HepG2 (cell line): Measurements from ENCODE around the gene CCDC177.

Source experiments
- AFF4 ChIP-seq: sonication (generic); formaldehyde crosslinking; IDR thresholded peaks from 2 replicates; pipeline ENCODE4 v1.4.0; 2020; ENCODE audit warnings: missing genetic modification reagents
- AHDC1 ChIP-seq: sonication (generic); formaldehyde crosslinking; IDR thresholded peaks from 2 replicates; pipeline ENCODE4 v1.5.1; 2020; ENCODE audit warnings: mild to moderate bottlenecking, missing genetic modification reagents, borderline replicate concordance
- CTCF ChIP-seq: sonication (generic); formaldehyde crosslinking; IDR thresholded peaks from 2 replicates; pipeline ENCODE4 v1.5.0; 2020; ENCODE audit warnings: mild to moderate bottlenecking, missing genetic modification reagents, moderate library complexity
- MXI1 ChIP-seq: IDR thresholded peaks from 3 replicates; pipeline ENCODE4 v1.6.1; 2012; ENCODE audit warnings: low read depth, low read length, inconsistent platforms, borderline replicate concordance
- NR3C1 ChIP-seq: sonication (generic); formaldehyde crosslinking; IDR thresholded peaks from 2 replicates; pipeline ENCODE4 v1.4.0; 2020; ENCODE audit warnings: missing genetic modification reagents
- ZNF232 ChIP-seq: sonication (generic); formaldehyde crosslinking; IDR thresholded peaks from 2 replicates; pipeline ENCODE4 v1.4.0; 2020; ENCODE audit warnings: missing genetic modification reagents, borderline replicate concordance
- ZNF274 ChIP-seq: sonication (generic); formaldehyde crosslinking; IDR thresholded peaks from 2 replicates; pipeline ENCODE4 v1.5.1; 2020; ENCODE audit warnings: mild to moderate bottlenecking, missing genetic modification reagents

- TF ChIP-seq ZNF232 (CRISPR knock-in tag) (no peak), NR3C1 (no peak), CTCF (CRISPR knock-in tag) (no peak), AHDC1 (CRISPR knock-in tag) (no peak), ZNF274 (CRISPR knock-in tag) (no peak), AFF4 (CRISPR knock-in tag) (no peak), MXI1 (no peak)
Observed at GRCh38 chr14:69614592-69614991, 39.9 kb upstream of the CCDC177 start.
